ENCODE results near the gene DYTN.

DYTN gene

DNA sequence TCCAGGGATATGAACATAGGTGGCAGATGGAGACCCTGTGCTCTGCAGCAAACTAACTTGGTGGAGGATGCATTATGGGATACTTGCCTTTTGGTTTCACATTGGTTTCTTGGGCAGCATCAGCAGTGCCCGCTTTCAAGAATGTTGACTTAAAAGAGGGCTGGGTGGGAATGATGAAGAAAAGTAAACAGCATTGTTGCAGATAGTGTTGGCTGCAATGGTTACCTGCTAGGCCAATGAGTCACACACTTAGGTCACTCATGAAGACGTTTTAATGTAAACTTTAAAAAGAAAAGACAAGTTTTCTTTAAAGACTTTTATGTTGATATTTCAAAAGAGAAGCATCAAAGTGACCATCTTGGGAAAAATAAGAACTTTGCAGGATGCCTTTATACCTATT, 102.0 kb downstream of the DYTN start:
- no peak overlapping the region for H4K8ac ChIP-seq (ENCODE audit: low read depth, low read length)
- H3K23ac ChIP-seq (ENCODE audit: low read depth, low read length, poor library complexity), result no peak overlapping the region
- no peak overlapping the region for H3K18ac ChIP-seq (ENCODE audit: low read length)
- no peaks in the 10 kb centered on the region for H3K27me3 ChIP-seq (ENCODE audit: control insufficient read depth in 3 of 3, insufficient read depth in 3 of 3, low read depth in 1 of 3, low read length in 3 of 3)
- no peak for DNase-seq (ENCODE audit: low spot score)
- no peak overlapping the region for H2AFZ ChIP-seq (ENCODE audit: low read length)
- H3K4me1 ChIP-seq (ENCODE audit: control insufficient read depth in 2 of 2, insufficient read depth in 1 of 2, low read depth in 1 of 2, low read length in 2 of 2), result peaks cover 7 to 8% of the 10 kb centered on the region in 2 donors
- H2BK5ac ChIP-seq (ENCODE audit: low read length), result no peak overlapping the region
- H2BK120ac ChIP-seq (ENCODE audit: low read depth, low read length), result no peak overlapping the region
- H3K36me3 ChIP-seq (replicated peaks in 1 of 2; ENCODE audit: control insufficient read depth in 2 of 2, insufficient read depth in 2 of 2, low read length in 2 of 2), result peaks cover 0 to 3% of the 10 kb centered on the region in 2 donors
- H4K91ac ChIP-seq (ENCODE audit: low read depth, low read length, poor library complexity), result no peak overlapping the region
- no peak overlapping the region for H2BK15ac ChIP-seq (ENCODE audit: low read length)
- no CpG with 5 or more reads among the region's 2 CpGs for WGBS, 2 donors (ENCODE audit: extremely low coverage in 2 of 2, insufficient read length in 2 of 2, insufficient replicate concordance in 1 of 2)
- no peak overlapping the region for H3K14ac ChIP-seq (ENCODE audit: low read length)
- no peak overlapping the region for H3K27ac ChIP-seq (replicated peaks; ENCODE audit: low read length)
- no peaks in the 10 kb centered on the region for H3K79me1 ChIP-seq (ENCODE audit: low read depth, low read length)
- no peak overlapping the region for H3K4ac ChIP-seq (ENCODE audit: low read length)
- H3K9me3 ChIP-seq (replicated peaks in 1 of 2; ENCODE audit: control insufficient read depth in 2 of 2, insufficient read depth in 1 of 2, low read depth in 1 of 2, low read length in 2 of 2), result peaks cover 0 to 8% of the 10 kb centered on the region in 2 donors
- no peak overlapping the region for H3K9ac ChIP-seq (ENCODE audit: low read depth, low read length, poor library complexity)
- H3K4me2 ChIP-seq (ENCODE audit: insufficient read depth, low read length, poor library complexity, severe bottlenecking), result no peak overlapping the region
- H2BK12ac ChIP-seq (ENCODE audit: low read length), result no peak overlapping the region
- no peak overlapping the region for H2AK5ac ChIP-seq (ENCODE audit: low read depth, low read length)
- no peak overlapping the region for H3K4me3 ChIP-seq (ENCODE audit: low read length in 2 of 2)

DNA sequence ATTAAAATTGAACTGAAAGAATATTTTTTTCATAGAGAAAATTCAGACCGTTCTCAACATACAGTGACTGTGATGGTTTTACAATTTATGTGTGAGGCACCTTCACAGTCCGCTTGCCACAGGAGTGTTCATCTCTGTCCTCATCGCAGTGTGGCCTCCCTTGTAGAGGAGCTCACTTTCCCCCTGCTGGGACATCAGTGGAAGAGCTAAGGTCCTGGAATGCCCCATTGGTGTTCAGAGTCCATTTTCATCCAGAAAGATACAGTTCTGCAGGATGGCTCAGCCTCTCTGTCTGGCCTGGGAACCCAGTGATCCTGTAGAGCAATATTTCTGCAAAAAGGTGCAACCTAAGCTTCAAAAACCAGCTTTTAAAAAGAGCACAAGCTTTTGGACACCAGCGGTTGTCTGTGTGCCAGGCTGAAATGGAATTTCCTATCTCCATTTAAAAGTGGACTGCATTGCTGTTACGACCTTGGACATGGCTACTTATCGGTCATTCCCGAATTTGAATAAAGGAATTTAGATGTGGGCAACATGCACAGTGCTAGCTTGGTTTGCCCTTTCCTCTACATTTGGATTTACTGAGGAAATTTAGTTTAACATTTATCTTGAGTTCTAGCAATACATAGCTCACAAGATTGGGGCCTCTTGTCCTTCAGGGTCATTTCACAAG, 102.6 kb downstream of the DYTN start:
- no peak overlapping the region for H3K27ac ChIP-seq (replicated peaks; ENCODE audit: low read length)
- no peak overlapping the region for H2BK120ac ChIP-seq (ENCODE audit: low read depth, low read length)
- H3K4ac ChIP-seq (ENCODE audit: low read length), result no peak overlapping the region
- no peak overlapping the region for H2AK5ac ChIP-seq (ENCODE audit: low read depth, low read length)
- WGBS, 2 donors (ENCODE audit: extremely low coverage in 2 of 2, insufficient read length in 2 of 2, insufficient replicate concordance in 1 of 2), result no CpG with 5 or more reads among the region's 7 CpGs
- H4K91ac ChIP-seq (ENCODE audit: low read depth, low read length, poor library complexity), result no peak overlapping the region
- no peak overlapping the region for H2BK12ac ChIP-seq (ENCODE audit: low read length)
- no peak overlapping the region for H2AFZ ChIP-seq (ENCODE audit: low read length)
- H3K18ac ChIP-seq (ENCODE audit: low read length), result no peak overlapping the region
- H3K23ac ChIP-seq (ENCODE audit: low read depth, low read length, poor library complexity), result no peak overlapping the region
- no peak overlapping the region for H3K9ac ChIP-seq (ENCODE audit: low read depth, low read length, poor library complexity)
- no peak overlapping the region for H3K4me2 ChIP-seq (ENCODE audit: insufficient read depth, low read length, poor library complexity, severe bottlenecking)
- H2BK5ac ChIP-seq (ENCODE audit: low read length), result no peak overlapping the region
- H3K27me3 ChIP-seq (ENCODE audit: control insufficient read depth in 3 of 3, insufficient read depth in 3 of 3, low read depth in 1 of 3, low read length in 3 of 3), result no peaks in the 10 kb centered on the region
- no peak overlapping the region for H4K8ac ChIP-seq (ENCODE audit: low read depth, low read length)
- H3K36me3 ChIP-seq (replicated peaks in 1 of 2; ENCODE audit: control insufficient read depth in 2 of 2, insufficient read depth in 2 of 2, low read length in 2 of 2), result peaks cover 0 to 3% of the 10 kb centered on the region in 2 donors
- no peak overlapping the region for H3K4me3 ChIP-seq (ENCODE audit: low read length in 2 of 2)
- H2BK15ac ChIP-seq (ENCODE audit: low read length), result no peak overlapping the region
- H3K4me1 ChIP-seq (ENCODE audit: control insufficient read depth in 2 of 2, insufficient read depth in 1 of 2, low read depth in 1 of 2, low read length in 2 of 2), result peaks cover 7 to 8% of the 10 kb centered on the region in 2 donors
- H3K14ac ChIP-seq (ENCODE audit: low read length), result no peak overlapping the region
- H3K9me3 ChIP-seq (replicated peaks in 1 of 2; ENCODE audit: control insufficient read depth in 2 of 2, insufficient read depth in 1 of 2, low read depth in 1 of 2, low read length in 2 of 2), result peaks cover 0 to 8% of the 10 kb centered on the region in 2 donors
- DNase-seq (ENCODE audit: low spot score), result no peak
- no peaks in the 10 kb centered on the region for H3K79me1 ChIP-seq (ENCODE audit: low read depth, low read length)

DNA sequence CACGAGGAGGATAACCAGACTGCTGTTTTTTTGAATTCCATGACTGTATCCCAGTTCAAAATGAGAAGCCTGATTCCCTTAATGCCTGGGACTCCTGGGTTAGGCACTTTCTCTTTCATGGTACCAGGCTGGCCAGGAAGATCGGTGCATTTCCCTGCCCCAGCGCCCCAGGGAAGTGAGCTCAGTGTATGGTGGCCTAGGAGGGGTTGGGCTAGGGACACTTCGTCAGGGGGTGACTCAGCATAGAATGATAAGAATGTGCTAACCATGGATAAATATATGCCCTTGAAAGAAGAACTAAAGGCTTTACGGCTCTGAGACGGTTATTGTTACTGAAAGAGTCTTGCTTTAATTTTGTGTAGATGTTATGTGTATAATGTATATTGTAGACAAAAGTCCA, 103.4 kb downstream of the DYTN start:
- H2BK120ac ChIP-seq (ENCODE audit: low read depth, low read length), result no peak overlapping the region

DNA sequence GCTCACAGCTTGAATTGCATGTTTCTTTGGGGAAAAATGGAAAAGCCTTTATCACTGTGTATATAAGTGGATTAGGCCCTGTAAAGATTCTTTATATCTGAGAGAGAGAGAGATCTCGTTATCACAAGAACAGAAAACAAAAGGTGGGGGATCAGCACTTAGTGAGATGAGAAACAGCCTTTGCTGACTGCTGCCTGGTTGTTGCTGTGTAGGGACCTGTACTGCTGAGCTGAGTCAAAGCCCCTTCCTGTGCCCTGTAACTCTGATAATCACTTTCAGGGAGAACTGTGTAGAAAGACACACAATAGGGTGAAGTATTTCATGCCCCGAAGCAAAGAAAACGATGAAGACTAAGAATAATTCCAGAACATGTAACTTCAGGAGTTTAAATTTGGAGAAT, 106.5 kb downstream of the DYTN start:
- H3K14ac ChIP-seq (ENCODE audit: low read length), result no peak overlapping the region
- H3K9ac ChIP-seq (ENCODE audit: low read depth, low read length, poor library complexity), result no peak overlapping the region
- H4K91ac ChIP-seq (ENCODE audit: low read depth, low read length, poor library complexity), result no peak overlapping the region
- no peaks in the 10 kb centered on the region for H3K79me1 ChIP-seq (ENCODE audit: low read depth, low read length)
- H2BK120ac ChIP-seq (ENCODE audit: low read depth, low read length), result no peak overlapping the region
- no peak overlapping the region for H2AFZ ChIP-seq (ENCODE audit: low read length)
- H3K4ac ChIP-seq (ENCODE audit: low read length), result no peak overlapping the region
- H2BK5ac ChIP-seq (ENCODE audit: low read length), result no peak overlapping the region
- no peak overlapping the region for H2BK15ac ChIP-seq (ENCODE audit: low read length)
- no peaks in the 10 kb centered on the region for H3K27me3 ChIP-seq (ENCODE audit: control insufficient read depth in 3 of 3, insufficient read depth in 3 of 3, low read depth in 1 of 3, low read length in 3 of 3)
- H3K23ac ChIP-seq (ENCODE audit: low read depth, low read length, poor library complexity), result no peak overlapping the region
- H3K4me1 ChIP-seq (ENCODE audit: control insufficient read depth in 2 of 2, insufficient read depth in 1 of 2, low read depth in 1 of 2, low read length in 2 of 2), result peaks cover 2 to 3% of the 10 kb centered on the region in 2 donors
- H3K9me3 ChIP-seq (replicated peaks in 1 of 2; ENCODE audit: control insufficient read depth in 2 of 2, insufficient read depth in 1 of 2, low read depth in 1 of 2, low read length in 2 of 2), result peaks cover 0 to 8% of the 10 kb centered on the region in 2 donors
- H3K4me3 ChIP-seq (ENCODE audit: low read length in 2 of 2), result no peak overlapping the region
- H3K27ac ChIP-seq (replicated peaks; ENCODE audit: low read length), result peak overlapping the region; percentile 17
- H3K4me2 ChIP-seq (ENCODE audit: insufficient read depth, low read length, poor library complexity, severe bottlenecking), result no peak overlapping the region
- H2AK5ac ChIP-seq (ENCODE audit: low read depth, low read length), result no peak overlapping the region
- no CpG with 5 or more reads among the region's 3 CpGs for WGBS, 2 donors (ENCODE audit: extremely low coverage in 2 of 2, insufficient read length in 2 of 2, insufficient replicate concordance in 1 of 2)
- H3K36me3 ChIP-seq (replicated peaks in 1 of 2; ENCODE audit: control insufficient read depth in 2 of 2, insufficient read depth in 2 of 2, low read length in 2 of 2), result peaks cover 0 to 3% of the 10 kb centered on the region in 2 donors
- no peak overlapping the region for H2BK12ac ChIP-seq (ENCODE audit: low read length)
- no peak for DNase-seq (ENCODE audit: low spot score)
- H3K18ac ChIP-seq (ENCODE audit: low read length), result no peak overlapping the region
- H4K8ac ChIP-seq (ENCODE audit: low read depth, low read length), result no peak overlapping the region

More for the DNA sequence above, 103.4 kb downstream of the DYTN start:
- Histone ChIP-seq H3K18ac (ENCODE audit: low read length) (no peak overlapping the region), H3K9ac (ENCODE audit: low read depth, low read length, poor library complexity) (no peak overlapping the region), H2BK5ac (ENCODE audit: low read length) (no peak overlapping the region), H3K4me3 (ENCODE audit: low read length in 2 of 2) (no peak overlapping the region), H3K27me3 (ENCODE audit: control insufficient read depth in 3 of 3, insufficient read depth in 3 of 3, low read depth in 1 of 3, low read length in 3 of 3) (no peaks in the 10 kb centered on the region), H3K9me3 (replicated peaks in 1 of 2; ENCODE audit: control insufficient read depth in 2 of 2, insufficient read depth in 1 of 2, low read depth in 1 of 2, low read length in 2 of 2) (peaks cover 0 to 8% of the 10 kb centered on the region in 2 donors), H3K4me2 (ENCODE audit: insufficient read depth, low read length, poor library complexity, severe bottlenecking) (no peak overlapping the region), H2BK15ac (ENCODE audit: low read length) (no peak overlapping the region), H3K4me1 (ENCODE audit: control insufficient read depth in 2 of 2, insufficient read depth in 1 of 2, low read depth in 1 of 2, low read length in 2 of 2) (peaks cover 7 to 8% of the 10 kb centered on the region in 2 donors), H3K23ac (ENCODE audit: low read depth, low read length, poor library complexity) (no peak overlapping the region), H2AK5ac (ENCODE audit: low read depth, low read length) (no peak overlapping the region), H3K27ac (replicated peaks; ENCODE audit: low read length) (no peak overlapping the region), H4K91ac (ENCODE audit: low read depth, low read length, poor library complexity) (no peak overlapping the region), H2BK12ac (ENCODE audit: low read length) (no peak overlapping the region), H4K8ac (ENCODE audit: low read depth, low read length) (no peak overlapping the region), H3K4ac (ENCODE audit: low read length) (no peak overlapping the region), H3K14ac (ENCODE audit: low read length) (no peak overlapping the region), H3K79me1 (ENCODE audit: low read depth, low read length) (no peaks in the 10 kb centered on the region), H3K36me3 (replicated peaks in 1 of 2; ENCODE audit: control insufficient read depth in 2 of 2, insufficient read depth in 2 of 2, low read length in 2 of 2) (peaks cover 0 to 3% of the 10 kb centered on the region in 2 donors), H2AFZ (ENCODE audit: low read length) (no peak overlapping the region)
- DNase-seq (ENCODE audit: low spot score), result no peak
- no CpG with 5 or more reads among the region's 6 CpGs for WGBS, 2 donors (ENCODE audit: extremely low coverage in 2 of 2, insufficient read length in 2 of 2, insufficient replicate concordance in 1 of 2)

Data from neuronal stem cell (in vitro differentiated cells).